HG03520 (cell line): ENCODE measurements around the gene RSRC1.
"Not testable (repeated sequence)": the region's sequence is repeated elsewhere in the genome, so short reads cannot be mapped to it uniquely, and the experiment has no call there.

Experiments
- ATAC-seq: cut with Tn5 transposase; IDR thresholded peaks from one replicate; pipeline ENCODE4 v1.9.1; 2021; ENCODE audit warnings: mild to moderate bottlenecking, moderate library complexity; ENCODE audit not compliant: unreplicated experiment

Gene RSRC1

DNA sequence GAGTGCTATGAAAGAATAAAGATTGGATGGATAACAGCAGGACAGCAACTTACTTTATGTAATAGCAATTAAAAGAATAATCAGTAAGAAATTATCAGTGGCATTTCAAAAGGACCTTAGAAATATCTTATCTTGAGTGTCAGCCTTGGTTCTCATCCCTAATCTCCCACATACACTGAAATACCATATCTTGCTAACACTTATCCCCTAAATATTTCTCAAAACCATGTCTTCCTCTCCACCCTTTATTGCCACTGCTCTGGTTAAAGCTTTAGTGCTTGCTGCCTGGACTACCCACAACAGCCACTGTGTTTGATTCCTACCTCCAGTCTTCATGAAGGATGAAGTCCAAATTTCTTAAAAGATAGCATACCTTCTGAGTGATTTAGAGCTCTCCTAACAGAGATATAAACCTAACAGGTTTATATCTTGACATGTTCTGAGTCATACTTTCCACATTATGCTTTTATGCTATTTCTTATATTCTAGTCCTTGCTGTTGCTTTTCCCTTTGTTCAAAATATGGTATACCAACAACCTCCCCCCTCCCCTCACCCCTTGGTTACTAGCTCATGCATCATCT is 202.8 kb downstream of the RSRC1 start:
- no peak for ATAC-seq

DNA sequence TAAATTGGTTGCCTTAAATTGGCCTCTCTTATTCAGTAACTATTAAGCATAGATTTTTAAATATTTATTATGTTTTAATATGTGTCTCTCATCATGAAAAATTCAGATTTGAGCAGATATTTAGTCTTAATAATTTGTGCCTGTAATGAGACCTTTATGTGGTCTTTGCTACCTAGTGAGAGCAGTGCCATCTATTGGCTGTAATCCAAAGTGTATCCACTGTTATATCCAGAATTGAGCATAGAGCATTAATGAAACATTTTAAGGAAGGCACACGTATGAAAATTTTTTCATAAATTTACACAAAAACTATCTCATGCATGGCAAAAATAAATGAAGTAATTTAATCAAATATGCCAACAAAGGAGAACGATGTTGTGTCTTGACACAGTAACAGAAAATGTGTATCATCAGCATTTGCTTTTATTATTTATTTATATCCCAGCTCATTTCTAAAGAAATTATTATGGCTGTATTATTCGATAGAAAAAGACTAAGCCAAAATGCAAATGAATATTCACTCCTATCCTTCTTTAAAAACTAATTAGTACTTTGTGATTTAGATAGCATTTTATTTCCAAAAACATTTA is 203.5 kb downstream of the RSRC1 start:
- ATAC-seq = peak; percentile 29

DNA sequence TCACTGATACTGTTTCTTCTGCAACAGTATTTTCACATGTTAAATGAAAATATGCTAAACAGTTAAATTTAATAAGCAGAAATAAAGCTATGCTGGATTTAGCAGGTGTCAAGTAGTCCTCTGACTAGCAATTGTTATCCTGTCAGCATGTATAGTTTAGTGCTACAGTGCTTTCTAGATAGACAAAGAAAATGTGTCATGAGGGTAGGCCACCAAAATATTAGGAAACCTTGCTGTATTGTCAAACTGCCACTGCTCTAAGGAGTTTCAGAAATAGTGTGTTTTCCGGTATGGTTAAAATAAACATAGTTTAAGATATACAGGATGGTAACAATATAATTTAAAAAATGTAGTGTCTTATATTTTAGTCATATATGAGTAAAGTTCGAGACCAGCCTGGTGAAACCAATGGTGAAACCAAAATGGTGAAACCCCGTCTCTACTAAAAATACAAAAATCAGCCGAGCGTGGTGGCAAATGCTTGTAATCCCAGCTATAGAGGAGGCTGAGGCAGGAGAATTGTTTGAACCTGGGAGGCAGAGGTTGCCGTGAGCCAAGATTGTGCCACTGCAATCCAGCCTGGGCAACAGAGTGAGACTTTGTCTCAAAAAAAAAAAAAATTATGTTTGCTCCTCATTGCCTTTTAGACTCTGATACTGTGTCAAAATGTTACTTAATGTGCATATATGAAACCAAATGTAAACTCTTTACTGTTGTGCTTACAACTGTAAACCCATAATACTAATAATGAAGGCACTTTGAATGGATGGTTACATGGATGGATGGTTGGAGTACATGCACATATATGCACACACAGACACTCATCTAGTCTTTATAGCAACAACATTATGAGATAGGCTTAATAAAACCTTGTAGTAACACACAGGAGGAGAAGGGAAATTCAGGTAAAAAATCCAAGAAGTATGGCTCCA is 204.8 kb downstream of the RSRC1 start:
- peak; percentile 82 for ATAC-seq

DNA sequence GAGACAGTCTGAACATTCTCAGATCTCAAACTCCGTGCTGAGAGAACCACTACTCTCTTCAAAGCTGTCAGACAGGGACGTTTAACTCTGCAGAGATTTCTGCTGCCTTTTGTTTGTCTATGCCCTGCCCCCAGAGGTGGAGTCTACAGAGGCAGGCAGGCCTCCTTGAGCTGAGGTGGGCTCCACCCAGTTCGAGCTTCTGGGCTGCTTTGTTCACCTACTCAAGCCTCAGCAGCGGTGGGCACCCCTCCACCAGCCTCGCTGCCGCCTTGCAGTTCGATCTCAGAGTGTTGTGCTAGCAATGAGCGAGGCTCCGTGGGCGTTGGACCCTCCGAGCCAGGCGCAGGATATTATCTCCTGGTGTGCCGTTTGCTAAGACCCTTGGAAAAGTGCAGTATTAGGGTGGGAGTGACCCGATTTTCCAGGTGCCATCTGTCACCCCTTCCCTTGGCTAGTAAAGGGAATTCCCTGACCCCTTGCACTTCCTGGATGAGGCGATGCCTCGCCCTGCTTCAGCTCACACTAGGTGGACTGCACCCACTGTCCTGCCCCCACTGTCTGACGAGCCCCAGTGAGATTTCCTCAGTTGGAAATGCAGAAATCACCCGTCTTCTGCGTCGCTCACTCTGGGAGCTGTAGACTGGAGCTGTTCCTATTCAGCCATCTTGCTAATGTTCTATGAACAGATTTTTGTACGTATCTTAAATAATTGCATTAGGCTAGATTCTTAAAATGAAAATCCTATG is 220.0 kb downstream of the RSRC1 start:
- ATAC-seq = not testable (repeated sequence)

DNA sequence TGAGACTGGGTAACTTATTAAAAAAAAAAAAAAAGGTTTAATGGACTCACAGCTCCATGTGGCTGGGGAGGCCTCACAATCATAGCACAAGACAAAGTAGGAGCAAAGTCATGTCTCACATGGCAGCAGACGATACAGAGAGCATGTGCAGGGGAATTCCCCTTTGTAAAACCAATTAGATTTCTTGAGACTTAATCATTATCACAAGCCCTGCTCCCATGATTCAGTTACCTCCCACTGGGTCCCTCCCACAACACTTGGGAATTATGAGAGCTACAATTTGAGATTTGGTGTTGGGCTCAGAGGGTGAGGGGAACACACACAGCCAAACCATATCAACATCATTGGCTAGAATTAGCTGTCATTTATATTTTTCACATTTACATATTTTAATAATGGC is 221.0 kb downstream of the RSRC1 start:
- ATAC-seq = no peak

DNA sequence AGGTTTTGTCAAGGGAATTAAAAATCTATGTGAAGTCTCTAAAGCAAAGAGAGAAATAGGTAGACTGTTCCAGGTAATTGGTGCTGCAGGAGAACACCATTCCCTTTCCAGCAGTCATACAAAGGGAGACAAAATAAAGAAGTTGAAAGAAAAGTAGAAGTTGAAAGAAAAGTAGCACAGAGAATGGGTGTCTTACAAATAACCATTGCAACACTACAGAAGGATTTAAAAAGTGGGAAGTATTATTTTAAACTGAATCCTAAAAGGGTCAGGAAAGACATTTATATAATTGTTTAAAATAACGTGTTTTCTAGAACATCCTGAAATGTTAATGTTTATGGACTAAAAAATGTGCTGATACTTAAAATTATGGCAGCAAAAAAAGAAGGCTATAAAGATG is 223.8 kb downstream of the RSRC1 start:
- ATAC-seq = no peak

DNA sequence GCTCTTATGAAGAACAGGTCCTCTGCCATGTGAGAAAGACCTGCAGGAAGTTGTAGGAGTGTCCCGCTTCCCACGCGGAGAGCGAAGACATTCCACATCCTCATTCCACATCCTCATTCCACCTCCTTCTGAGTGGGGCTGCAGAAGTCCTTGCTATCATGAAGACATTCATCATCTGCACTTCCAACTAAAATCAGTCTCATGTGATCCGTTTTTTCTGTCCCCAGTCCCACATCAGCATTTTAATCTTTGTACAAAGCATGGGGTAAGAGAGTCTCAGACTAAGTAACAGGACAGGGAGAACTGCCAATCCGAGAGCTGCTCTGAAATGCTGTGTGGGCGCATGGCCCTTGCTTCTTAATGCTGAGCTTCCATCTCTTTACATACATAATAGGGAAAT is 227.2 kb downstream of the RSRC1 start:
- no peak for ATAC-seq

DNA sequence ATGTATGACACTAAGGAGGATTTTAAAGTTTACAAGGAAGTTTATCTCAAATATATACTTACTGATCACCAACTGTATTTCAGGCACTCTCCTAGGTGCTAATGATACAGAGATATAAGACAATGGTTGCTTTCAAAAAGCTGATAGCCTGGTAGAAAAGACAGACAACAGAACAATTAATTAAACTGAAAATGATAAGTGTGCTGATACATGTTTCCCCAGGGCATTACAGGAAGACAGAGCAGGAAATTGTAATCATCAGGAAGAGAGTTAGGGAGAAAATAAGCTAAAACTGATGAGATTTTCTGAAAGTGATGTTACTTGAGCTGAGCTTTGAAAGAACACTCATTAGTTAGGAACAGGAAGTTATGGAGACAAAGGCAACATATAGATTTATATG is 229.7 kb downstream of the RSRC1 start:
- no peak for ATAC-seq

DNA sequence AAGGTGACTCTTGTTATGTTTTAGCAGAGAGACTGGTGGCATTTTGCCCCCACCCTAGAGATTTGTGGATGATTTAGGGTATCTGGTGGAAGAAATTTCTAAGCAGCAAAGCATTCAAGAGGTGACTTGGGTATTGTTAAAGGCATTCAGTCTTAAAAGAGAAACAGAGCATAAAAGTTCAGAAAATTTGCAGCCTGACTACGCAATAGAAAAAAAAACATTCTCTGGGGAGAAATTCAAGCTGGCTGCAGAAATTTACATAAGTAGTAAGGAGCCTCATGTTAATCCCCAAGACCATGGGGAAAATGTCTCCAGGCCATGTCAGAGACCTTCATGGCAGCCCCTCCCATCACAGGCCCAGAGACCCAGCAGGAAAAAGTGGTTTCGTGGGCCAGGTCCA is 231.1 kb downstream of the RSRC1 start:
- ATAC-seq = not testable (repeated sequence)

DNA sequence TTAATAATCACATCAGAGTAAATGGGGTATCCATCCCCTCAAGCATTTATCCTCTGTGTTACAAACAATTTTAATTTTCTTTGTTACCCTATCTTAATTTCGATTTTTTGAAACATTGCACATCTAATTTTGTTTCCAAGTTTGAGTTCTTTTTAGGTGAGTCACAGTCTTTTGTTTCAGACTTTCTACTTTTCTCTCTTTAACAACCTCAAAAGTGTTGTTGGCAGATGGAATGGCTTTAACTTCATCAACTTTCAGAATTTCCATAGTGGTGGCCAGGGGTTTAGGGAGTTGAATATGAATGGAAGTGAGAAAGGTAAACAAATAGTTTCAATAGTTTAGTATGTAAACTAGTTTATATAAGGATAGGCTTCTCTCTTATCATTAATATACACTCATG is 238.1 kb downstream of the RSRC1 start:
- ATAC-seq = no peak

DNA sequence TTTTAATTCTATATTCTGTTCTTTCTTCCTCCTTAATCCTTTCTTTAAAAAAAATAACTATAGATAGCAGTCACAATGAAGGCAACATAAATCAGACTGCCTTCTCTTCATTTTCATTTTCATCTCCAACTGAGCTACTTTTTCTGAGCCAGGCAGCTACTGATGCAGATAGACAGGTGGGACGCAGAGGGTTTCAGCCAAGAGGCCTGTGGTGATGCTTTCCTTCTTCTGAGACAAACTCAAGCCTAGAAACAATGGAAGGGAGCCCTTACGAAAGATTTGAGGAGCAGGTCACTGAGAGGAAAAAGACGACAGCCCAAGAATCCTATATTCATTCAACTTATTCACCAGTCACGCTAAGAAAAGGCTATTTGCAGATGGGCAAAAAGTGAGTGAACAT is 241.1 kb downstream of the RSRC1 start:
- ATAC-seq = no peak

DNA sequence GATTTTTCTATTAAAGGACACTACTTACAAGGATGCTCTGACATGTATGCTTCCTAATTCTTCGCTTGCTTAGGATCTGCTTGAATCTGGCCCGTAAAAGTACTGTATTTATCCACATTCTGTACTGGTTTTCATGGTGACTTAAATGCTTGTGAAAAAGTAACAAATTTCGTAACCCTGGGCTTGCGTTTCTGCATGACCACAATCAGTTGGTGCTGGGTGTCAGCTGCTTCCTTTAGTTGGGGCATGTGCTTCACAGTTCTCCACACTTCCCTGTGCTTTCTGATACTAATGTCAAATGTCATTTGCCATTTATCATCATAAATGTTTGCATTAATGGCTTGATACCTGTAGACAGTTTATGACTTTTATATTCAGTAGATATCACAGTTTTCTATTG is 242.7 kb downstream of the RSRC1 start:
- ATAC-seq = no peak

DNA sequence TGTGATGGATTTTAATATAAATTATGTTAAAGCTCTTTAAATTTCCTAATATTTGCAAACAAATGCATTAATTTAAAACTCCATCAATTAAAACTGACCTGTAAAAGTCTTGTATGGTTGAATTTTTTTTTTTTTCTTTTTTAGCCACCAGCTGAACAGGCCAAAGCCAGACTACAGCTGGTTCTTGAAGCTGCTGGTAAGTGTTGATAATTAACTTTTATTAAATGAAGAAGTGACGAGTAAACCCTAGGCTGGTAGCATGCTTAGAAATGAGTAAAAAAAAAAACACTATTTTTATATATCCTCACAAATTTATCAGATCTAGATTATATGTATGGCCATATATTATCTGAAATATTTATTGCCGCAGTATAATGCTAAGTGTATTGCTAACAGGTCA is 244.8 kb downstream of the RSRC1 start:
- ATAC-seq = no peak

DNA sequence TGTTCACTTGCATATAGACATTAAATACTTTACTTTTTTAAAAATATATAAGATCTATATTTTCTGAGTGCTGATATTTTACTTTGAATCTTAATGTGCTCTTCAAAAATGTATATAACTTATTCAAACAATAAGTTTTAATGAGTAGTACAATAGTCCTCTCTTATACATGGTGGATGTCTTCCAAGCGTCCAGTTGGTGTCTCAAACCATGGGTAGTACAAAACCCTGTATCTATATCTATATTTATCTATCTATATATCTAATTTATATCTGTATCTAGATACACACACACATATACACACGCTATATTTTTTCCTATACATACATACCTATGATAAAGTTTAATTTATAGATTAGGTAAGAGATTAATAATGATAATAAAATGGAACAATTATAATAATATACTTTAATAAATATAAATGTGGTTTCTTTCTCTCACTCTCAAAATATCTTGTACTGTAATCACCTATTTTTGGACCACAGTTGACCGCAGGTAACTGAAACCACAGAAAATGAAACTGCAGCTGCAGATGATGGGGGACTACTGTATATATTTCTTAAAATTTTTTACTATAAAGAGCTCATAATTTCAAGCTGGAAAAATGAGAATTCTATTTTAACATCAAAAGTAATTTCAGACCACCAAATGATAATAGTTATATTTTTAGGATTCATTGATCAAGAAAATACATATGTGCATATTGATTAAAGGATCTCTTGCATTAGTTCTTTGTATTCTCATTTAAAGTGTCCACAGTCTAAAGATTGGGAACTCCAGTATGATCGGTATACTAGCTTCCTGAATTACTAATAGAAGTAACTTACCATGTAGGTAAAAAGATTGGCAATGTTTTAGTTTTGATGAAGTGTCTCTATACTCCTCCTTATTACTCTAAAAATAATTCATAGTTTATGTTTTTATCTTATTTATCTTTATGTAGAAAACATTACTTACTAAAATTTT is 246.0 kb downstream of the RSRC1 start:
- ATAC-seq = peak; percentile 97

DNA sequence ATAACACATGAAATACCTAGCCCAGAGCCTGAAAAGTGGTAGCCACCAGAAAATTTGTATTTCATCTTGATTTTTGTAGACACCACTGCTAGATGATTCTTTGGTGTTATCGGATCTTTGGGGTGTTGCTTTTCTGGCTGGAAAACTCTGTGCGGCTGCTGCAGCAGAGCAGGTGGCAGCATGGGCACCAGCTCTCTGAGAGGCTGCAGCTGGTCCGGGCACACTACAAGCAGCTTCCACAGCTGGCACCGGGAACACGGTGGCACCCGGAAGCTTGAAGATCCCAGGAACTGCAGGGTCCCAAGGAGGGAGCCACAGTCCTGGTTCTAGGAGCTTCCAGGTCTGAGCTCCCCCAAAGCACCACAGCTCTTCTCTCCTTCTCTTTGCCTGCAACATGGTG is 249.4 kb downstream of the RSRC1 start:
- no peak for ATAC-seq

DNA sequence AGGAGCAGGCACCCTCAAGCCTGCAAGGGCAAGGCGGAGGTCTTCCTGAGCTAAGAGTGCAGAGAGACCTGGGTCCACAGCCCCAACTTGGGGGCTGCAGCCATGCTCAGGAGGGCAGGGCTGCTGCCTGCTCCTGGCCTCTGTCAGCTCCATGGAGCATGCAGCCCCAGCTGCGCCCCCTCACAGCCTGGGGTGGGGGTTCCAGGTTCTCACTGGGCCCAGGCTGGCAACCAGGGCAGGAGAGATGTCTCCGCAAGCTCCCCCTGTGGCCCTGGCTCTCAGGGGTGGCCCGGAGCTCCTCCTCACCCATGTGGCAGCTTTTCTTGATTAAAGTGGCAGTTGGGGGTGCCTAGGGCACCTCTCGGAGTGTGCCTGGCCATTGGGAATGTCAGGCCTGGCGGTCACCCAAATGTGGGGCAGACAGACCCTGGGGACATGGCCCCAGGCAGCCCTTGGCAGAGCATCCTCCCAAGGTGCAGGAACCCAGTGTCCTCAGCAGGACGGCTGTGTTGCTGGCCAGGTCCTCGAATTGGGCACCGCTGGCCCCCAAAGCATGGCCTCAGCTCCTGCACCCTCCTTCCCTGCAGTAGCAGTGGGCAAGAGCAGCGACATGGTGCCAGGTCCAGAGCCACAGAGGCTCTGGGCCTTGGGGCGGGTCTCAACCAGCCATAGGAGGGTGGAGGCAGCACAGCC is 251.0 kb downstream of the RSRC1 start:
- ATAC-seq = no peak

DNA sequence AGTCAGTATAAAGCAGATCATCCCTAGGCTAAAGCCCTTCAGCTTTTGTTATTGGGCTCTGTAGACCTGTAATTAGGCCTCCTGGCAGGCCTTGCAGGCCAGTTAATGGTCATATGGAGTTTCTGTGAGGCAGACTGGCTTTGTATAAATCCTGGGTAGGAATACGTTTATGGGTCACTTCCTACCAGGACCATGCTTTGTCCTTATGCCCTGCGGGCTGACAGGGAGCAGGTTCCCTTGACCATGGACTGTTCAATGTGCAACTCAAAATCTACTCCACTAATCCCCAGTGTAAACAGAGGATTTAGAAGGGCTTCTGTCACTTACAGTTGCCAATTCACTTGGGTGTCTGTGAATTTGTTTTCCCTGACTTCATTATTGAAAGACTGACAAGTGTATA is 258.4 kb downstream of the RSRC1 start:
- ATAC-seq = no peak

DNA sequence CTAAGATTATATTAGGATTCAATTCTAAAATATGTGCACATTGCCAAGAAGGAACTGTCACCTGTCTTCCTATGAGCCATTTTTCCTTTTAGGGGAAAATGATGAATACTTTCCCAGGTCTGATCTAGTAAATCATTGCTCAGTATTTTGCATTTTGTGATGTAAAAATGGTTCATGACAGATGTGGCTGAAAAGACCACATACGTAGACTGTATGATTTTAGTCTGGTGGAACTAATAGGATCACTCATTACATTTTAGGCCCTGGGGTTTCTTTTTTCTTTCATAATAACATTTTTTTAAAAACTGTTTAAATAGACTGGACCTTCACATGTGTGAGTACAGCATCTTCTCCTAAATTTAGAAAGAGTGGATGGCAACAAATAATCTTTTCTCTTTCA is 259.4 kb downstream of the RSRC1 start:
- no peak for ATAC-seq

DNA sequence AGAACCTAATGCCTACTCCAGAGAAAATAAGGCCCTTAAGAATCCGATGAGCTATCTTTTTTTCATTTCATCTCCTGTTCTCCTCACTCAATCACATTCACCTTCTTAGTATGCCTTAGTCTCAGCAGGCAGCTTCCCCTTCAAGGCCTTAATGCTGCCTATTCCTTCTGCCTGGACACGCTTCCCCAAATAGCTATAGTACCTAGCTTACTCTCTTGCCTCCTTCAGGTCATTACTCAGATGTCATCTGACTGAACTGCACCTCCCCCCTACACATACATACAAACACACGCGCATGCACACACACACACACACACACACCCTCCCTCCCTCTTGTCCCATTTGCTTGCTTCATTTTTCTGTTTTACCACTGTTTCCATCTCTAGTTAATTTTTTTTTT is 269.6 kb downstream of the RSRC1 start:
- no peak for ATAC-seq
